COLO668 (cell line): ENCODE measurements around the gene PCP4.

Experiments
- DNase-seq: peaks from one replicate; lab custom pipeline; 2025; ENCODE audit not compliant: unreplicated experiment; lab: John Stamatoyannopoulos, UW

The PCP4 gene

GRCh38 chr21:39915881-39916280 is 48.6 kb downstream of the PCP4 start:
- no peak for DNase-seq

GRCh38 chr21:39918558-39918957 is 51.3 kb downstream of the PCP4 start:
- DNase-seq: no peak

- no peak for DNase-seq
Measured at GRCh38 chr21:39923476-39923875, 56.2 kb downstream of the PCP4 start.

- peak; percentile 47 for DNase-seq
Measured at GRCh38 chr21:39924577-39925308, 57.5 kb downstream of the PCP4 start.

GRCh38 chr21:39927304-39927886 is 60.2 kb downstream of the PCP4 start:
- DNase-seq: no peak

GRCh38 chr21:39932335-39932734 is 65.1 kb downstream of the PCP4 start:
- no peak for DNase-seq

GRCh38 chr21:39934895-39935294 is 67.7 kb downstream of the PCP4 start:
- DNase-seq: no peak

- no peak for DNase-seq
Measured at GRCh38 chr21:39935716-39936115, 68.5 kb downstream of the PCP4 start.

- peak; percentile 53 for DNase-seq
Measured at GRCh38 chr21:39938086-39938625, 70.9 kb downstream of the PCP4 start.

GRCh38 chr21:39946199-39946598 is 79.0 kb downstream of the PCP4 start:
- DNase-seq: no peak

GRCh38 chr21:39947031-39947430 is 79.8 kb downstream of the PCP4 start:
- no peak for DNase-seq

GRCh38 chr21:39951183-39952101 is 84.2 kb downstream of the PCP4 start:
- no peak for DNase-seq

GRCh38 chr21:39952265-39952664 is 85.0 kb downstream of the PCP4 start:
- DNase-seq: no peak

GRCh38 chr21:39954570-39954969 is 87.3 kb downstream of the PCP4 start:
- DNase-seq: no peak

- no peak for DNase-seq
Measured at GRCh38 chr21:39955326-39955725, 88.1 kb downstream of the PCP4 start.

- no peak for DNase-seq
Measured at GRCh38 chr21:39956586-39956985, 89.3 kb downstream of the PCP4 start.

GRCh38 chr21:39958731-39959130 is 91.5 kb downstream of the PCP4 start:
- DNase-seq: no peak

- DNase-seq: no peak
Measured at GRCh38 chr21:39961251-39961650, 94.0 kb downstream of the PCP4 start.

- DNase-seq: no peak
Measured at GRCh38 chr21:39965026-39965425, 97.8 kb downstream of the PCP4 start.

- DNase-seq: no peak
Measured at GRCh38 chr21:39966786-39967185, 99.5 kb downstream of the PCP4 start.

GRCh38 chr21:39968010-39968409 is 100.8 kb downstream of the PCP4 start:
- no peak for DNase-seq
